ENCODE results near the gene GALNT11. TPM values are rescaled to one million over a fixed set of nuclear protein-coding genes. Genes with fewer than 3 reads are reported as not detected.
"Not testable (repeated sequence)": the region's sequence is repeated elsewhere in the genome, so short reads cannot be mapped to it uniquely, and the experiment has no call there.

The GALNT11 gene
- total and polyA plus RNA-seq, 8 donors: 36.5 to 69.0 (median 61.6) TPM

DNA sequence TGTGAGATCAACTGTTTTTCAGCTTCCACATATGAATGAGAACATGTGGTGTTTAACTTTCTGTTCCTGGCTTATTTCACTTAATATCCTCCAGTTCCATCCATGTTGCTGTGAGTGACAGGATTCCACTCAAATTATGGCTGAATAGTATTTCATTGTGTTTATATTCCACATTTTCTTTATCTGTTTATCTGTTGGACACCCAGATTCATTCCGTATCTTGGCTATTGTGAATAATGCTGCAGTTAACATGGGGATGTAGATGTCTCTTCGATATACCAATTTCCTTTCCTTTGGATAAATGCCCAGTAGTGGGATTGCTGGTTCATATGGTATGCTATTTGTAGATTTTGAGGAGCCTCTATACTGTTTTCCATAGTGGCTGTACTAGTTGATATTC is 47.9 kb downstream of the GALNT11 start:
- H3K27me3 ChIP-seq: no peaks in the 10 kb centered on the region
- H3K36me3 ChIP-seq: no peaks in the 10 kb centered on the region
- TF ChIP-seq, protein P1, sequence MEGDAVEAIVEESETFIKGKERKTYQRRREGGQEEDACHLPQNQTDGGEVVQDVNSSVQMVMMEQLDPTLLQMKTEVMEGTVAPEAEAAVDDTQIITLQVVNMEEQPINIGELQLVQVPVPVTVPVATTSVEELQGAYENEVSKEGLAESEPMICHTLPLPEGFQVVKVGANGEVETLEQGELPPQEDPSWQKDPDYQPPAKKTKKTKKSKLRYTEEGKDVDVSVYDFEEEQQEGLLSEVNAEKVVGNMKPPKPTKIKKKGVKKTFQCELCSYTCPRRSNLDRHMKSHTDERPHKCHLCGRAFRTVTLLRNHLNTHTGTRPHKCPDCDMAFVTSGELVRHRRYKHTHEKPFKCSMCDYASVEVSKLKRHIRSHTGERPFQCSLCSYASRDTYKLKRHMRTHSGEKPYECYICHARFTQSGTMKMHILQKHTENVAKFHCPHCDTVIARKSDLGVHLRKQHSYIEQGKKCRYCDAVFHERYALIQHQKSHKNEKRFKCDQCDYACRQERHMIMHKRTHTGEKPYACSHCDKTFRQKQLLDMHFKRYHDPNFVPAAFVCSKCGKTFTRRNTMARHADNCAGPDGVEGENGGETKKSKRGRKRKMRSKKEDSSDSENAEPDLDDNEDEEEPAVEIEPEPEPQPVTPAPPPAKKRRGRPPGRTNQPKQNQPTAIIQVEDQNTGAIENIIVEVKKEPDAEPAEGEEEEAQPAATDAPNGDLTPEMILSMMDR (IDR thresholded peaks at IDR 0.05): no peak
- ATAC-seq (no peak), DNase-seq (no peak)
- intact Hi-C loops (cut with DNase I): no loop called here
- peaks cover 0 to 3% of the 10 kb centered on the region in 2 donors for H3K4me1 ChIP-seq
- no peak overlapping the region for H3K27ac ChIP-seq
- no peaks in the 10 kb centered on the region for H3K9me3 ChIP-seq
- H3K4me3 ChIP-seq: no peak overlapping the region

DNA sequence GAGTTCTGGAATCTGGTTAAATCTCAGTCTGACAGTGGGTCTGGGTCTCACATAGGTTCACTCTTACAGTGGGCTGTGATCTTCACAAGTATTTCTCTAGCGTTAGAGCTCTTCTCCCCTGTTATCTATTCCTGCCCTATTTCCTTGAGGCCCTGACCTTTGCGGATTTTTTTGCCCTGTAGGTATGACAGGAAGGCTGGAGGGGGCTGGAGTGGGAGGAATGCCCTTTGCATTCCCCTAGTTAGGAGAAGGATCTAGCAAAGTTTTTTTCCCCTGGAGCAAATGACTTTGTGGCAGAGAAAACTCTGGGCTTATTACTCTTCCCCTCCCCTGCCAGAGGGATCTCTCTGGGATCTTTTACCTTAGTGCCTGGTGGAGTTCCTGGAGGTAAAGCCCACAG is 49.2 kb downstream of the GALNT11 start:
- no peak for ATAC-seq
- Histone ChIP-seq H3K36me3 (no peaks in the 10 kb centered on the region), H3K27ac (no peak overlapping the region), H3K4me1 (peaks cover 0 to 3% of the 10 kb centered on the region in 2 donors), H3K4me3 (no peak overlapping the region), H3K9me3 (no peaks in the 10 kb centered on the region), H3K27me3 (no peaks in the 10 kb centered on the region)
- no peak for DNase-seq
- intact Hi-C loops (cut with DNase I): no loop called here
- TF ChIP-seq, protein P1 (IDR thresholded peaks at IDR 0.05): no peak

DNA sequence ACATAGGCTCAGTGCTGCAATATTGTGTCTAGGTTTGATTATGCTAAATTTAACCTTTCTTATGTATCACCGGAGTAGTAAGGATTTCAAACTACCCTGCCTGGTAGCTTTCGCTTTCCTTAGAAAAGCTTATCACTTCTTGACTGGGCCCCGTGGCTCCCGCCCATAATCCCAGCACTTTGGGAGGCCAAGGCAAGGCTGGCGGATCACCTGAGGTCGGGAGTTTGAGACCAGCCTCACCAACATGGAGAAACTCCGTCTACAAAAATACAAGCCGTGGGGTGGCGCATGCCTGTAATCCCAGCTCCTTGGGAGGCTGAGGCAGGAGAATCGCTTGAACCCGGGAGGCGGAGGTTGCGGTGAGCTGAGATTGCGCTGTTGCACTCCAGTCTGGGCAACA is 49.9 kb downstream of the GALNT11 start:
- ATAC-seq; H3K4me3 ChIP-seq; DNase-seq; H3K27ac ChIP-seq; H3K36me3 ChIP-seq; intact Hi-C loops (cut with DNase I); H3K9me3 ChIP-seq; H3K27me3 ChIP-seq; H3K4me1 ChIP-seq: not testable (repeated sequence)

DNA sequence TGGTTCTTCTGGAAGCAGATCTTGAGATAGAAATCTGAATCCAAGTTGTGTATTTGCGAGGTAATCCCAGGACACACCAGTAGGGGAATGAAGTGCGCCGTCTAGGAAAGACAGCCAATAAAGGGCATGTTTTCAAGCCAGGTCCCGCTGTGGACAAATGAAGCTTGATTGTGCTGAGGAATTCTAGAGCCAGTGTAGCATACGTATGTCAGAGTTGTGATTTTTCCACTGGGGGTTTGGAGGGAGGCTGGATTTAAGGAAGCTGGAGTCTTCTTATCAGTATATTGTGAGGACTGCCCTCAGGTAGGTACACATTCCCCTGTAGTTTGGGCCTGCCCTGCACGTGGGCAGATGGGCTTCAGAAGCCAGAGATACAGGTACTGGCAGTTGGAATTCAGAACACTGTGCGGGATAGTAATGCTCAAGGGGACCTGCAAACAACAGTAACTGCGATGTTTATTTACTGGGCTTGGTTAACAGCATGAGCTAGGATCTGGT is 50.9 kb downstream of the GALNT11 start:
- H3K27ac ChIP-seq: no peak overlapping the region
- no peaks in the 10 kb centered on the region for H3K36me3 ChIP-seq
- no peaks in the 10 kb centered on the region for H3K27me3 ChIP-seq
- H3K9me3 ChIP-seq: no peaks in the 10 kb centered on the region
- ATAC-seq (peak; percentile 45), DNase-seq (peak in 1 of 4 donors; percentile 4)
- TF ChIP-seq, protein P1 (IDR thresholded peaks at IDR 0.05): peak in 1 of 2 donors; percentile 27
- H3K4me3 ChIP-seq: no peak overlapping the region
- peaks cover 0 to 3% of the 10 kb centered on the region in 2 donors for H3K4me1 ChIP-seq
- intact Hi-C loops (cut with DNase I): no loop called here

DNA sequence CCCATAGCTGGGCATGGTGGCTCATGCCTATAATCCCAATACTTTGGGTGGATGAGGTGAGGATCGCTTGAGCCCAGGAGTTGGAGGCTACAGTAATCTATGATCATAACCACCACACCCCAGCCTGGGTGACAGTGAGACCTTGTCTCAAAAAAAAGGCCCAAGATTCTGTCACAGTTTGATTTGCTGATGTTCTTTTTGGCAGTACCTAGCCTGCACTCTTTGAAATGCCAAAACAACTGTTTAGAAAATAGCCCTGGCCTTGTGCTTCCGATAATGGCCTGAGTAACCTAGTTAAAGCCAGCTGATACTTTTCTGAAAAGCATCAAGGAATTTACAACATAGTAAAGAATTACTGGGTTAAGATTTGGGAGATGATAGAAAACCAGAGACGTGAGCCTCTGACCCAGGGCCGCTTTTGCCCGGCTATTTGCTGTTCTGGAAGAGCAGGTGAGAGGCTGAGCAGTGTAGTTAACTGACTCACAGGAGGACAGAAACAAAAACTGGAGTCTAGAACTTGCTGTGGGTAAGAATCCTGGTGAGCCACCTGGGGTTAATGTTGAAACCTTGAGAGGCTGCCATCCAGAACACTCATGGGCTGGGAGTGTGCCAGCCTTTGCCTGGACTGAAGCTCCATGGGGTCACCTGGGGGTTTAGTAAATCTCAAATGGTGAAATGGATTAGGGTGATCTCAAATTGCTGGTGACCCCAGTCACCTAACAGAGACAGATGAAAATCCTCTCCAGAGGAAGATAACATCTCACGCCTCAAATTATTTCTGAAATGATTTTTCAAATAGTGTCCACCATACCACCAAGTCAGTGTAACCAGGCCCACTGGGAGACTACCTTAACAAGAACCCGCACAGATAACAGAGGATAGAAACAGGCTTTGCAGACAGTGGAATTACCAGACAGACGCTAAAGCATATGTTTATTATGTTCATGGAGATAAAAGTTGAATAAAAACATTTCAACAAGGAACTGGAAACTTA is 51.8 kb downstream of the GALNT11 start:
- H3K4me3 ChIP-seq: no peak overlapping the region
- H3K4me1 ChIP-seq: peaks cover 0 to 9% of the 10 kb centered on the region in 2 donors

More for the DNA sequence above, 51.8 kb downstream of the GALNT11 start:
- H3K36me3 ChIP-seq: no peaks in the 10 kb centered on the region
- no peaks in the 10 kb centered on the region for H3K9me3 ChIP-seq
- H3K27me3 ChIP-seq: no peaks in the 10 kb centered on the region
- intact Hi-C loops (cut with DNase I): no loop called here
- ATAC-seq: peak; percentile 57
- TF ChIP-seq, protein P1 (IDR thresholded peaks at IDR 0.05): no peak
- DNase-seq: no peak
- no peak overlapping the region for H3K27ac ChIP-seq
